Stimulated activated naive B cell treated with anti-CD40 and anti-IgM and Interleukin-4, amounts not matched to agents 10 μg/mL and 1 μg/mL and 100 μg/mL, for 72 hours (primary cell): Measurements from ENCODE around the gene SERPINB4.
"Not testable (repeated sequence)": the region's sequence is repeated elsewhere in the genome, so short reads cannot be mapped to it uniquely, and the experiment has no call there.

Experiments
- ATAC-seq, 2 donors: fragments of 150-1000 bp; cut with Tn5 transposase; replicated peaks; 2 replicates each; pipeline ENCODE4 v1.10.0; 2021; ENCODE audit warnings: moderate library complexity in 1 of 2
- DNase-seq: peaks from one replicate; pipeline ENCODE4 v3.0.0; 2021
- H3K27ac Mint-ChIP-seq: one replicate; pipeline ENCODE4 v1.8.0; 2022; ENCODE audit warnings: mild to moderate bottlenecking, mixed read lengths
- H3K27me3 Mint-ChIP-seq, 2 donors: one replicate each; pipeline ENCODE4 v1.8.0; 2022; ENCODE audit warnings: mixed read lengths in 2 of 2
- H3K36me3 Mint-ChIP-seq, 2 donors: one replicate each; pipeline ENCODE4 v1.8.0; 2022; ENCODE audit warnings: mixed read lengths in 2 of 2, mild to moderate bottlenecking in 1 of 2
- H3K4me1 Mint-ChIP-seq, 2 donors: one replicate each; pipeline ENCODE4 v1.8.0; 2022; ENCODE audit warnings: mixed read lengths in 2 of 2, mild to moderate bottlenecking in 1 of 2
- H3K4me3 Mint-ChIP-seq, 2 donors: one replicate each; pipeline ENCODE4 v1.8.0; 2022; ENCODE audit warnings: mild to moderate bottlenecking in 2 of 2, mixed read lengths in 2 of 2, moderate library complexity in 1 of 2
- H3K9me3 Mint-ChIP-seq, 2 donors: one replicate each; pipeline ENCODE4 v1.8.0; 2022; ENCODE audit warnings: mixed read lengths in 2 of 2, mild to moderate bottlenecking in 1 of 2

The SERPINB4 gene

GRCh38 chr18:63650271-63650670 is 6.2 kb upstream of the SERPINB4 start:
- H3K36me3 Mint-ChIP-seq, DNase-seq, H3K27me3 Mint-ChIP-seq, ATAC-seq, H3K9me3 Mint-ChIP-seq, H3K4me1 Mint-ChIP-seq, H3K4me3 Mint-ChIP-seq, H3K27ac Mint-ChIP-seq: not testable (repeated sequence)

- Mint-ChIP-seq H3K27ac (no peak overlapping the region), H3K9me3 (no peaks in the 10 kb centered on the region), H3K36me3 (no peaks in the 10 kb centered on the region), H3K27me3 (peaks cover 0 to 7% of the 10 kb centered on the region in 2 donors), H3K4me1 (no peaks in the 10 kb centered on the region), H3K4me3 (no peak overlapping the region)
- no peak for ATAC-seq
- DNase-seq = no peak
Measured at GRCh38 chr18:63648241-63648640, 4.2 kb upstream of the SERPINB4 start.

GRCh38 chr18:63646936-63647335 is 2.9 kb upstream of the SERPINB4 start:
- no peak for DNase-seq
- H3K27me3 Mint-ChIP-seq = peaks cover 0 to 7% of the 10 kb centered on the region in 2 donors
- H3K9me3 Mint-ChIP-seq = no peaks in the 10 kb centered on the region
- H3K4me3 Mint-ChIP-seq = no peak overlapping the region
- ATAC-seq = no peak
- H3K27ac Mint-ChIP-seq = no peak overlapping the region
- no peaks in the 10 kb centered on the region for H3K4me1 Mint-ChIP-seq
- no peaks in the 10 kb centered on the region for H3K36me3 Mint-ChIP-seq

- H3K27me3 Mint-ChIP-seq, H3K27ac Mint-ChIP-seq, H3K4me3 Mint-ChIP-seq, H3K36me3 Mint-ChIP-seq, DNase-seq, ATAC-seq, H3K9me3 Mint-ChIP-seq, H3K4me1 Mint-ChIP-seq: not testable (repeated sequence)
Measured at GRCh38 chr18:63644694-63645093, 638 bp upstream of the SERPINB4 start.

- not testable (repeated sequence) for H3K27ac Mint-ChIP-seq, DNase-seq, ATAC-seq, H3K4me1 Mint-ChIP-seq, H3K27me3 Mint-ChIP-seq, H3K4me3 Mint-ChIP-seq, H3K9me3 Mint-ChIP-seq, H3K36me3 Mint-ChIP-seq
Measured at GRCh38 chr18:63642668-63643356, 1.2 kb downstream of the SERPINB4 start.

- not testable (repeated sequence) for H3K9me3 Mint-ChIP-seq, H3K4me3 Mint-ChIP-seq, H3K27ac Mint-ChIP-seq, H3K27me3 Mint-ChIP-seq, ATAC-seq, H3K36me3 Mint-ChIP-seq, H3K4me1 Mint-ChIP-seq, DNase-seq
Measured at GRCh38 chr18:63641157-63641680, 2.8 kb downstream of the SERPINB4 start.

GRCh38 chr18:63637703-63638102 is 6.4 kb downstream of the SERPINB4 start:
- Mint-ChIP-seq H3K36me3 (no peaks in the 10 kb centered on the region), H3K27ac (no peak overlapping the region), H3K9me3 (no peaks in the 10 kb centered on the region), H3K4me3 (no peak overlapping the region), H3K27me3 (no peaks in the 10 kb centered on the region), H3K4me1 (no peaks in the 10 kb centered on the region)
- DNase-seq (no peak), ATAC-seq (no peak)

- no peaks in the 10 kb centered on the region for H3K27me3 Mint-ChIP-seq
- H3K4me1 Mint-ChIP-seq = no peaks in the 10 kb centered on the region
- peaks cover 33 to 38% of the 10 kb centered on the region in 2 donors for H3K9me3 Mint-ChIP-seq
- ATAC-seq = no peak
- peaks cover 1 to 10% of the 10 kb centered on the region in 2 donors for H3K36me3 Mint-ChIP-seq
- no peak overlapping the region for H3K27ac Mint-ChIP-seq
- no peak overlapping the region for H3K4me3 Mint-ChIP-seq
- DNase-seq = no peak
Measured at GRCh38 chr18:63627819-63628218, 16.2 kb downstream of the SERPINB4 start.

GRCh38 chr18:63626431-63626830 is 17.6 kb downstream of the SERPINB4 start:
- no peak for DNase-seq
- H3K4me3 Mint-ChIP-seq = no peak overlapping the region
- ATAC-seq = no peak

GRCh38 chr18:63624863-63625262 is 19.2 kb downstream of the SERPINB4 start:
- Mint-ChIP-seq H3K4me1 (no peaks in the 10 kb centered on the region), H3K27me3 (no peaks in the 10 kb centered on the region), H3K36me3 (peaks cover 2 to 10% of the 10 kb centered on the region in 2 donors), H3K27ac (no peak overlapping the region), H3K9me3 (peaks cover 32 to 33% of the 10 kb centered on the region in 2 donors), H3K4me3 (no peak overlapping the region)
- no peak for DNase-seq
- ATAC-seq = no peak

More at GRCh38 chr18:63626431-63626830, 17.6 kb downstream of the SERPINB4 start:
- H3K27me3 Mint-ChIP-seq = no peaks in the 10 kb centered on the region
- peaks cover 2 to 10% of the 10 kb centered on the region in 2 donors for H3K36me3 Mint-ChIP-seq
- H3K4me1 Mint-ChIP-seq = no peaks in the 10 kb centered on the region
- no peak overlapping the region for H3K27ac Mint-ChIP-seq
- peaks cover 29 to 37% of the 10 kb centered on the region in 2 donors for H3K9me3 Mint-ChIP-seq

- H3K36me3 Mint-ChIP-seq = peaks cover 0 to 2% of the 10 kb centered on the region in 2 donors
- H3K4me3 Mint-ChIP-seq = no peak overlapping the region
- ATAC-seq (no peak), DNase-seq (no peak)
- H3K4me1 Mint-ChIP-seq = no peaks in the 10 kb centered on the region
- H3K9me3 Mint-ChIP-seq = peaks cover 12 to 16% of the 10 kb centered on the region in 2 donors
- no peak overlapping the region for H3K27ac Mint-ChIP-seq
- H3K27me3 Mint-ChIP-seq = no peaks in the 10 kb centered on the region
Measured at GRCh38 chr18:63619661-63620060, 24.4 kb downstream of the SERPINB4 start.

- Mint-ChIP-seq H3K9me3 (peaks cover 3 to 8% of the 10 kb centered on the region in 2 donors), H3K27ac (no peak overlapping the region), H3K4me1 (no peaks in the 10 kb centered on the region), H3K4me3 (no peak overlapping the region), H3K27me3 (peaks cover 6 to 12% of the 10 kb centered on the region in 2 donors), H3K36me3 (peaks cover 0 to 1% of the 10 kb centered on the region in 2 donors)
- no peak for DNase-seq
- no peak for ATAC-seq
Measured at GRCh38 chr18:63617915-63618234, 26.2 kb downstream of the SERPINB4 start.

- no peak for DNase-seq
- Mint-ChIP-seq H3K36me3 (no peaks in the 10 kb centered on the region), H3K4me3 (no peak overlapping the region), H3K4me1 (no peaks in the 10 kb centered on the region), H3K27me3 (peaks cover 9 to 14% of the 10 kb centered on the region in 2 donors), H3K27ac (no peak overlapping the region), H3K9me3 (peaks cover 2 to 8% of the 10 kb centered on the region in 2 donors)
- peak; percentile 54 to 65 for ATAC-seq
Measured at GRCh38 chr18:63617049-63617914, 26.8 kb downstream of the SERPINB4 start.

- H3K4me3 Mint-ChIP-seq = no peak overlapping the region
- no peaks in the 10 kb centered on the region for H3K4me1 Mint-ChIP-seq
- no peak for DNase-seq
- no peak for ATAC-seq
- peaks cover 13 to 20% of the 10 kb centered on the region in 2 donors for H3K27me3 Mint-ChIP-seq
- H3K27ac Mint-ChIP-seq = no peak overlapping the region
- H3K36me3 Mint-ChIP-seq = no peaks in the 10 kb centered on the region
- no peaks in the 10 kb centered on the region for H3K9me3 Mint-ChIP-seq
Measured at GRCh38 chr18:63613420-63613819, 30.6 kb downstream of the SERPINB4 start.

GRCh38 chr18:63606526-63606925 is 37.5 kb downstream of the SERPINB4 start:
- ATAC-seq (no peak), DNase-seq (no peak)
- Mint-ChIP-seq H3K9me3 (no peaks in the 10 kb centered on the region), H3K4me1 (no peaks in the 10 kb centered on the region), H3K36me3 (no peaks in the 10 kb centered on the region), H3K4me3 (no peak overlapping the region), H3K27ac (no peak overlapping the region), H3K27me3 (peaks cover 4 to 19% of the 10 kb centered on the region in 2 donors)
